SU-DHL-6 (cell line): ENCODE results near the gene DLG1.

Experiments used
- EZH2phosphoT487 ChIP-seq: fragments of 200-600 bp; sonication (generic), shearing (Covaris generic); conservative IDR thresholded peaks from 2 replicates; pipeline ENCODE4 v1.6.1; 2018; ENCODE audit warnings: mild to moderate bottlenecking, antibody characterized with exemption, low read length, moderate library complexity, mixed read lengths
- TF ChIP-seq, protein P1 (sequence below): fragments of 200-600 bp; sonication (generic); IDR thresholded peaks from one replicate; pipeline ENCODE4 v1.5.1; 2017; ENCODE audit warnings: antibody characterized with exemption, mild to moderate bottlenecking, low read length, moderate library complexity; ENCODE audit not compliant: insufficient read depth, poor library complexity, severe bottlenecking

DNA sequence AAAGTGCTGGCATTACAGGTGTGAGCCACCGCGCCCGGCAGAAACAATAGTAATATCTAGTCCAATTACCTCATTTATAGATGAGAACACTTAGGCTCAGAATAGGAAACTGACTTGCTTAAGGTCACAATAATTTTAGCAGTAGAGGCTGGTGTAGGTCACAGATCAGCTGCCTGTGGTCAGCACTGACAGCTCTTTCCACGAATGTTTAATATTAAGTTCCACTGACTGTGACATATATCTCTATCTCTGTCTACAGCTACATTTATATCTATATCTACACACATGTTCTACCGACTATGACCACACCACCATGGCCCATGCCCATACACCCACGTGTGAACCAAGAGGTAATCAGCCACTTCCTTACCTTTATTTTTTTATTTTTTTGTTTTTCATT lies 40.2 kb upstream of the DLG1 start:
- TF ChIP-seq, protein P1, sequence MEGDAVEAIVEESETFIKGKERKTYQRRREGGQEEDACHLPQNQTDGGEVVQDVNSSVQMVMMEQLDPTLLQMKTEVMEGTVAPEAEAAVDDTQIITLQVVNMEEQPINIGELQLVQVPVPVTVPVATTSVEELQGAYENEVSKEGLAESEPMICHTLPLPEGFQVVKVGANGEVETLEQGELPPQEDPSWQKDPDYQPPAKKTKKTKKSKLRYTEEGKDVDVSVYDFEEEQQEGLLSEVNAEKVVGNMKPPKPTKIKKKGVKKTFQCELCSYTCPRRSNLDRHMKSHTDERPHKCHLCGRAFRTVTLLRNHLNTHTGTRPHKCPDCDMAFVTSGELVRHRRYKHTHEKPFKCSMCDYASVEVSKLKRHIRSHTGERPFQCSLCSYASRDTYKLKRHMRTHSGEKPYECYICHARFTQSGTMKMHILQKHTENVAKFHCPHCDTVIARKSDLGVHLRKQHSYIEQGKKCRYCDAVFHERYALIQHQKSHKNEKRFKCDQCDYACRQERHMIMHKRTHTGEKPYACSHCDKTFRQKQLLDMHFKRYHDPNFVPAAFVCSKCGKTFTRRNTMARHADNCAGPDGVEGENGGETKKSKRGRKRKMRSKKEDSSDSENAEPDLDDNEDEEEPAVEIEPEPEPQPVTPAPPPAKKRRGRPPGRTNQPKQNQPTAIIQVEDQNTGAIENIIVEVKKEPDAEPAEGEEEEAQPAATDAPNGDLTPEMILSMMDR, result no peak
- TF ChIP-seq EZH2phosphoT487, result no peak
